GM23338 (cell line): ENCODE measurements around the gene SNX9. TPM values are rescaled to one million over a fixed set of nuclear protein-coding genes. Genes with fewer than 3 reads are reported as not detected.

ENCODE experiments used
- ATAC-seq: fragments of 200-7000 bp; cut with Tn5 transposase; 3 replicates; pipeline ENCODE4 v1.9.1; 2020
- DNase-seq: peaks from one replicate; pipeline ENCODE4 v3.0.0-alpha.2; 2015; ENCODE audit warnings: low spot score
- H2AFZ ChIP-seq: fragments of 200-600 bp; sonication (generic); 2 replicates; pipeline ENCODE4 v1.8.0; 2016; ENCODE audit warnings: antibody characterized with exemption, mild to moderate bottlenecking, moderate library complexity
- H3F3A ChIP-seq: fragments of 200-600 bp; sonication (generic); replicated peaks from 2 replicates; pipeline ENCODE4 v1.8.0; 2017; ENCODE audit warnings: antibody characterized with exemption, mixed run types, low read depth
- H3K27ac ChIP-seq: fragments of 200-600 bp; sonication (generic); 2 replicates; pipeline ENCODE4 v1.6.1; 2016; ENCODE audit warnings: low read depth
- H3K27me3 ChIP-seq: fragments of 200-600 bp; sonication (generic); 2 replicates; pipeline ENCODE4 v1.8.0; 2016; ENCODE audit warnings: mild to moderate bottlenecking, mixed run types, moderate library complexity; ENCODE audit not compliant: insufficient read depth
- H3K36me3 ChIP-seq: fragments of 200-600 bp; sonication (generic); 2 replicates; pipeline ENCODE4 v1.8.0; 2016; ENCODE audit warnings: mild to moderate bottlenecking; ENCODE audit not compliant: insufficient read depth
- H3K4me1 ChIP-seq: fragments of 200-600 bp; sonication (generic); 2 replicates; pipeline ENCODE4 v1.8.0; 2016; ENCODE audit warnings: mild to moderate bottlenecking, moderate library complexity; ENCODE audit not compliant: insufficient read depth
- H3K4me2 ChIP-seq: fragments of 200-600 bp; sonication (generic); 2 replicates; pipeline ENCODE4 v1.7.1; 2017; ENCODE audit warnings: mixed run types
- H3K4me3 ChIP-seq: fragments of 200-600 bp; sonication (generic); 2 replicates; pipeline ENCODE4 v1.6.1; 2016; ENCODE audit warnings: mixed run types
- H3K79me2 ChIP-seq: fragments of 200-600 bp; sonication (generic); replicated peaks from 2 replicates; pipeline ENCODE4 v1.8.0; 2017; ENCODE audit warnings: mild to moderate bottlenecking; ENCODE audit not compliant: insufficient read depth
- H3K9me2 ChIP-seq: fragments of 200-600 bp; sonication (generic); 2 replicates; pipeline ENCODE4 v1.8.0; 2017; ENCODE audit not compliant: insufficient read depth
- H4K20me1 ChIP-seq: fragments of 200-600 bp; sonication (generic); replicated peaks from 2 replicates; pipeline ENCODE4 v1.8.0; 2017; ENCODE audit warnings: mild to moderate bottlenecking; ENCODE audit not compliant: insufficient read depth
- H3K27ac Mint-ChIP-seq: 2 replicates; pipeline ENCODE4 v1.8.0; 2020; ENCODE audit warnings: inconsistent platforms, mild to moderate bottlenecking, moderate library complexity, mixed read lengths
- H3K27me3 Mint-ChIP-seq: 3 replicates; pipeline ENCODE4 v1.8.0; 2022; ENCODE audit warnings: low read depth, mild to moderate bottlenecking, moderate library complexity, mixed read lengths, inconsistent platforms; ENCODE audit not compliant: insufficient read depth, poor library complexity
- H3K36me3 Mint-ChIP-seq: 3 replicates; pipeline ENCODE4 v1.8.0; 2021; ENCODE audit warnings: low read depth, mild to moderate bottlenecking, inconsistent platforms, moderate library complexity, mixed read lengths
- H3K4me1 Mint-ChIP-seq: 3 replicates; pipeline ENCODE4 v1.8.0; 2020; ENCODE audit warnings: mild to moderate bottlenecking, inconsistent platforms, mixed read lengths
- H3K4me3 Mint-ChIP-seq: 3 replicates; pipeline ENCODE4 v1.8.0; 2021; ENCODE audit warnings: moderate library complexity, mild to moderate bottlenecking, inconsistent platforms, mixed read lengths
- H3K9me3 Mint-ChIP-seq: 3 replicates; pipeline ENCODE4 v1.8.0; 2020; ENCODE audit warnings: moderate library complexity, mild to moderate bottlenecking, inconsistent platforms, mixed read lengths
- CREB1 ChIP-seq: fragments of 250-450 bp; sonication (Bioruptor Pico); IDR thresholded peaks from 2 replicates; pipeline ENCODE4 v1.5.0; 2020; ENCODE audit warnings: low read depth, mild to moderate bottlenecking, moderate library complexity
- JUNB ChIP-seq: IDR thresholded peaks from one replicate; pipeline ENCODE4 v1.6.1; 2016; ENCODE audit warnings: antibody characterized with exemption; ENCODE audit not compliant: unreplicated experiment
- NANOG ChIP-seq: IDR thresholded peaks from 2 replicates; pipeline ENCODE4 v1.6.1; 2016; ENCODE audit warnings: antibody characterized with exemption, borderline replicate concordance
- STAT1 ChIP-seq: IDR thresholded peaks from one replicate; pipeline ENCODE4 v1.6.1; 2016; ENCODE audit warnings: antibody characterized with exemption; ENCODE audit not compliant: unreplicated experiment
- ZNF331 ChIP-seq: fragments of 250-450 bp; sonication (Bioruptor Pico); IDR thresholded peaks from 2 replicates; pipeline ENCODE4 v1.5.0; 2020; ENCODE audit warnings: low read depth, mild to moderate bottlenecking, moderate library complexity
- polyA plus RNA-seq: library from polyadenylated mRNA; unstranded; fragments of >200 nt; fragmentation: Nextera tagmentation; extraction: Ambion mirVana; gene quantifications from 2 replicates; pipeline ENCODE4 v1.2.1, GENCODE V29; 2016
- total RNA-seq: library from RNA; depleted of rRNA; stranded (reverse); fragments of >200 nt; shearing (Covaris generic); gene quantifications from 2 replicates; pipeline ENCODE4 v1.2.3, GENCODE V29; 2014
- TF ChIP-seq, protein P1 (sequence below): fragments of 250-450 bp; sonication (Bioruptor Pico); IDR thresholded peaks from 2 replicates; pipeline ENCODE4 v1.5.0; 2020; ENCODE audit warnings: mild to moderate bottlenecking, moderate library complexity
- TF ChIP-seq, protein P2 (sequence below): IDR thresholded peaks from 2 replicates; pipeline ENCODE4 v1.6.1; 2016; ENCODE audit warnings: antibody characterized with exemption
- TF ChIP-seq, protein P3 (sequence below), 2 experiments: fragments of 200-600 bp in 1 of 2; sonication (generic) in 1 of 2; conservative IDR thresholded peaks; 2 replicates each; pipeline versions ENCODE4 v1.5.1 to v1.6.1; 2016 to 2017; ENCODE audit warnings: antibody characterized with exemption in 2 of 2, low read depth in 2 of 2, mild to moderate bottlenecking in 2 of 2, moderate library complexity in 1 of 2

The SNX9 gene
- total and polyA plus RNA-seq, 2 experiments from 2014 or later, result 18.4 to 23.3 TPM

DNA sequence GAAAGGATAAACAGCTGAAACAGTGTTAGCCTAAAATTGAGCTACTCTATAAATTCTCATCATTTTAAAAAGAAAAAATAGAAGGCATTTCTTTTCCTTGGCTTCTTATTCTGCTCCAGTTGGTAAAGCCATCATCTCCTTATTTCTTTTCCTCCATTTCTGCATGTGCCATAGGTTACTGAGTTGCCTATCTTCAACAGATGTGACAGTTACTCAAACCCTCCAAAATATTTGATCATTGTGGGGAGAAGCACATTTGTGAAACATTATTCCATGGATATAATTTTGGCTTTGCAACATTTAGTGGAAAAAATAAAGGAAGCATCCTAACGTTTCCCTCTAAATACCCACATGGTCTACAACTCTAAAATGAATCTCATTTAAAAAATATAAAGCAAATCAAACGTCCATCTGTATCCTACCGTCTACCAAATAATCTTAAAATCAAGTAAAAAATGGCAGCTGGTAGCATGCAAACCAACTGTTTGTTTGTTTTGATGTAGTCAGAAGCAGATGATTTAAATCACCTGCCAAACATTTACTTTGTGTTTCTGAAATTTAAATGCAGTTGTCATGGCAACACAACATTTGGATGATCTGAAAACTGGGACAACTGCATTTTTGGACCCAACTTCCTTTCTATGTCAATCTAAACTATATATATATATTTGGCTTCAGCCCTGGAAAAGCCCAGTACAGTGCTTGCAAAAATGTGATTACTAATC, 16.8 kb upstream of the SNX9 start (continued):
- TF ChIP-seq, protein P1, sequence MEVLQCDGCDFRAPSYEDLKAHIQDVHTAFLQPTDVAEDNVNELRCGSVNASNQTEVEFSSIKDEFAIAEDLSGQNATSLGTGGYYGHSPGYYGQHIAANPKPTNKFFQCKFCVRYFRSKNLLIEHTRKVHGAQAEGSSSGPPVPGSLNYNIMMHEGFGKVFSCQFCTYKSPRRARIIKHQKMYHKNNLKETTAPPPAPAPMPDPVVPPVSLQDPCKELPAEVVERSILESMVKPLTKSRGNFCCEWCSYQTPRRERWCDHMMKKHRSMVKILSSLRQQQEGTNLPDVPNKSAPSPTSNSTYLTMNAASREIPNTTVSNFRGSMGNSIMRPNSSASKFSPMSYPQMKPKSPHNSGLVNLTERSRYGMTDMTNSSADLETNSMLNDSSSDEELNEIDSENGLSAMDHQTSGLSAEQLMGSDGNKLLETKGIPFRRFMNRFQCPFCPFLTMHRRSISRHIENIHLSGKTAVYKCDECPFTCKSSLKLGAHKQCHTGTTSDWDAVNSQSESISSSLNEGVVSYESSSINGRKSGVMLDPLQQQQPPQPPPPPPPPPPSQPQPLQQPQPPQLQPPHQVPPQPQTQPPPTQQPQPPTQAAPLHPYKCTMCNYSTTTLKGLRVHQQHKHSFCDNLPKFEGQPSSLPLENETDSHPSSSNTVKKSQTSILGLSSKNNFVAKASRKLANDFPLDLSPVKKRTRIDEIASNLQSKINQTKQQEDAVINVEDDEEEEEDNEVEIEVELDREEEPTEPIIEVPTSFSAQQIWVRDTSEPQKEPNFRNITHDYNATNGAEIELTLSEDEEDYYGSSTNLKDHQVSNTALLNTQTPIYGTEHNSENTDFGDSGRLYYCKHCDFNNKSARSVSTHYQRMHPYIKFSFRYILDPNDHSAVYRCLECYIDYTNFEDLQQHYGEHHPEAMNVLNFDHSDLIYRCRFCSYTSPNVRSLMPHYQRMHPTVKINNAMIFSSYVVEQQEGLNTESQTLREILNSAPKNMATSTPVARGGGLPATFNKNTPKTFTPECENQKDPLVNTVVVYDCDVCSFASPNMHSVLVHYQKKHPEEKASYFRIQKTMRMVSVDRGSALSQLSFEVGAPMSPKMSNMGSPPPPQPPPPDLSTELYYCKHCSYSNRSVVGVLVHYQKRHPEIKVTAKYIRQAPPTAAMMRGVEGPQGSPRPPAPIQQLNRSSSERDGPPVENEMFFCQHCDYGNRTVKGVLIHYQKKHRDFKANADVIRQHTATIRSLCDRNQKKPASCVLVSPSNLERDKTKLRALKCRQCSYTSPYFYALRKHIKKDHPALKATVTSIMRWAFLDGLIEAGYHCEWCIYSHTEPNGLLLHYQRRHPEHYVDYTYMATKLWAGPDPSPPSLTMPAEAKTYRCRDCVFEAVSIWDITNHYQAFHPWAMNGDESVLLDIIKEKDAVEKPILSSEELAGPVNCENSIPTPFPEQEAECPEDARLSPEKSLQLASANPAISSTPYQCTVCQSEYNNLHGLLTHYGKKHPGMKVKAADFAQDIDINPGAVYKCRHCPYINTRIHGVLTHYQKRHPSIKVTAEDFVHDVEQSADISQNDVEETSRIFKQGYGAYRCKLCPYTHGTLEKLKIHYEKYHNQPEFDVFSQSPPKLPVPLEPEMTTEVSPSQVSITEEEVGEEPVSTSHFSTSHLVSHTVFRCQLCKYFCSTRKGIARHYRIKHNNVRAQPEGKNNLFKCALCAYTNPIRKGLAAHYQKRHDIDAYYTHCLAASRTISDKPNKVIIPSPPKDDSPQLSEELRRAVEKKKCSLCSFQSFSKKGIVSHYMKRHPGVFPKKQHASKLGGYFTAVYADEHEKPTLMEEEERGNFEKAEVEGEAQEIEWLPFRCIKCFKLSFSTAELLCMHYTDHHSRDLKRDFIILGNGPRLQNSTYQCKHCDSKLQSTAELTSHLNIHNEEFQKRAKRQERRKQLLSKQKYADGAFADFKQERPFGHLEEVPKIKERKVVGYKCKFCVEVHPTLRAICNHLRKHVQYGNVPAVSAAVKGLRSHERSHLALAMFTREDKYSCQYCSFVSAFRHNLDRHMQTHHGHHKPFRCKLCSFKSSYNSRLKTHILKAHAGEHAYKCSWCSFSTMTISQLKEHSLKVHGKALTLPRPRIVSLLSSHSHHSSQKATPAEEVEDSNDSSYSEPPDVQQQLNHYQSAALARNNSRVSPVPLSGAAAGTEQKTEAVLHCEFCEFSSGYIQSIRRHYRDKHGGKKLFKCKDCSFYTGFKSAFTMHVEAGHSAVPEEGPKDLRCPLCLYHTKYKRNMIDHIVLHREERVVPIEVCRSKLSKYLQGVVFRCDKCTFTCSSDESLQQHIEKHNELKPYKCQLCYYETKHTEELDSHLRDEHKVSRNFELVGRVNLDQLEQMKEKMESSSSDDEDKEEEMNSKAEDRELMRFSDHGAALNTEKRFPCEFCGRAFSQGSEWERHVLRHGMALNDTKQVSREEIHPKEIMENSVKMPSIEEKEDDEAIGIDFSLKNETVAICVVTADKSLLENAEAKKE (CRISPR knock-in tag), result no peak
- TF ChIP-seq ZNF331, result no peak
- TF ChIP-seq JUNB, result no peak

DNA sequence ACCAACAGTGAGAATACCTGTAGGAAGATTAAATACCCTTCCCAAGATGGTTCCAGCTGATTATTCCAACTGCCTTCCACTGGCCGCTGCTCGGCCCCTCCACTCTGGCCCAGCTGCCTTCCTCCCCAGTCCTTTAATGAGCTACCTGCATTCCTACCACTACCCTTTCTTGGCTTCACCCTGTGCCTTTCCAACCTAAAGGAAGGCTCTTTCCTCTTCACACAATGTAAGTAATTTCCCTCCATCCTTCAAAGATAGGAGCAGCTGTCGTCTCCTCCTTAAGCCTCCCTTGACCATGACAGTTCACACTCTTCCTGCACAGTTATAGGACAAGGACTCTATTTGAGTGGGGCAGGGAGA, 16.2 kb upstream of the SNX9 start:
- ATAC-seq, result peak; percentile 80
- H2AFZ ChIP-seq, result no peak overlapping the region
- H4K20me1 ChIP-seq, result no peaks in the 10 kb centered on the region
- H3K27ac Mint-ChIP-seq, result no peak overlapping the region
- H3K4me1 Mint-ChIP-seq, result peaks cover 4% of the 10 kb centered on the region
- H3F3A ChIP-seq, result no peaks in the 10 kb centered on the region
- H3K27me3 Mint-ChIP-seq, result no peaks in the 10 kb centered on the region
- no peak overlapping the region for H3K4me3 Mint-ChIP-seq
- no peaks in the 10 kb centered on the region for H3K4me1 ChIP-seq
- H3K4me2 ChIP-seq, result no peak overlapping the region
- no peaks in the 10 kb centered on the region for H3K9me3 Mint-ChIP-seq
- no peaks in the 10 kb centered on the region for H3K79me2 ChIP-seq
- peak; percentile 57 for DNase-seq
- no peak overlapping the region for H3K27ac ChIP-seq
- no peaks in the 10 kb centered on the region for H3K36me3 ChIP-seq
- no peak overlapping the region for H3K4me3 ChIP-seq
- H3K9me2 ChIP-seq, result 0 out of 2 replicates have a peak, but pooled peaks cover 5% of the 10 kb centered on the region
- no peaks in the 10 kb centered on the region for H3K27me3 ChIP-seq
- no peaks in the 10 kb centered on the region for H3K36me3 Mint-ChIP-seq
- TF ChIP-seq, protein P2, sequence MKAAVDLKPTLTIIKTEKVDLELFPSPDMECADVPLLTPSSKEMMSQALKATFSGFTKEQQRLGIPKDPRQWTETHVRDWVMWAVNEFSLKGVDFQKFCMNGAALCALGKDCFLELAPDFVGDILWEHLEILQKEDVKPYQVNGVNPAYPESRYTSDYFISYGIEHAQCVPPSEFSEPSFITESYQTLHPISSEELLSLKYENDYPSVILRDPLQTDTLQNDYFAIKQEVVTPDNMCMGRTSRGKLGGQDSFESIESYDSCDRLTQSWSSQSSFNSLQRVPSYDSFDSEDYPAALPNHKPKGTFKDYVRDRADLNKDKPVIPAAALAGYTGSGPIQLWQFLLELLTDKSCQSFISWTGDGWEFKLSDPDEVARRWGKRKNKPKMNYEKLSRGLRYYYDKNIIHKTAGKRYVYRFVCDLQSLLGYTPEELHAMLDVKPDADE, result no peak
- TF ChIP-seq NANOG, result no peak
- TF ChIP-seq, protein P3, sequence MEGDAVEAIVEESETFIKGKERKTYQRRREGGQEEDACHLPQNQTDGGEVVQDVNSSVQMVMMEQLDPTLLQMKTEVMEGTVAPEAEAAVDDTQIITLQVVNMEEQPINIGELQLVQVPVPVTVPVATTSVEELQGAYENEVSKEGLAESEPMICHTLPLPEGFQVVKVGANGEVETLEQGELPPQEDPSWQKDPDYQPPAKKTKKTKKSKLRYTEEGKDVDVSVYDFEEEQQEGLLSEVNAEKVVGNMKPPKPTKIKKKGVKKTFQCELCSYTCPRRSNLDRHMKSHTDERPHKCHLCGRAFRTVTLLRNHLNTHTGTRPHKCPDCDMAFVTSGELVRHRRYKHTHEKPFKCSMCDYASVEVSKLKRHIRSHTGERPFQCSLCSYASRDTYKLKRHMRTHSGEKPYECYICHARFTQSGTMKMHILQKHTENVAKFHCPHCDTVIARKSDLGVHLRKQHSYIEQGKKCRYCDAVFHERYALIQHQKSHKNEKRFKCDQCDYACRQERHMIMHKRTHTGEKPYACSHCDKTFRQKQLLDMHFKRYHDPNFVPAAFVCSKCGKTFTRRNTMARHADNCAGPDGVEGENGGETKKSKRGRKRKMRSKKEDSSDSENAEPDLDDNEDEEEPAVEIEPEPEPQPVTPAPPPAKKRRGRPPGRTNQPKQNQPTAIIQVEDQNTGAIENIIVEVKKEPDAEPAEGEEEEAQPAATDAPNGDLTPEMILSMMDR (conservative IDR thresholded peaks at IDR 0.05; ENCODE audit: low read depth in 2 of 2), result no peak
- TF ChIP-seq STAT1, result no peak
- no peak for TF ChIP-seq CREB1
